IMR-90 (cell line): ENCODE data around the gene ERC2. TPM values are rescaled to one million over a fixed set of nuclear protein-coding genes. Genes with fewer than 3 reads are reported as not detected.
A peak's percentile ranks its signal among the peaks of the same experiment; 100 is the strongest.

Experiments
- ATAC-seq: fragments of 200-7000 bp; cut with Tn5 transposase; 2 replicates; pipeline ENCODE4 v1.9.1; 2020; ENCODE audit warnings: low read depth, mild to moderate bottlenecking, moderate library complexity
- BruUV-seq: library from RNA; stranded (reverse); fragments of 400-500 nt; replicated peaks from 2 replicates; lab custom pipeline; 2021; lab: Mats Ljungman, UMichigan
- CTCF ChIA-PET: fragments of 300-600 bp; formaldehyde crosslinking; extraction: SDS; loops from one replicate; lab custom pipeline; 2021; ENCODE audit warnings: antibody characterized with exemption; lab: Yijun Ruan, JAX
- POLR2A ChIA-PET: fragments of 300-600 bp; sonication (Branson Sonifier 250); formaldehyde crosslinking; loops from one replicate; lab custom pipeline; 2022; ENCODE audit warnings: antibody characterized with exemption; ENCODE audit not compliant: unreplicated experiment; lab: Charles Lee
- DNase-seq: peaks from one replicate; pipeline ENCODE4 v3.0.0; 2013
- H2AFZ ChIP-seq: replicated peaks from 2 replicates; pipeline ENCODE3; 2013; ENCODE audit warnings: low read length, mild to moderate bottlenecking; ENCODE audit not compliant: poor library complexity
- H2AK5ac ChIP-seq: 2 replicates; pipeline ENCODE4 v1.6.1; 2013; ENCODE audit warnings: low read depth, low read length, inconsistent platforms
- H2AK9ac ChIP-seq: replicated peaks from 2 replicates; pipeline ENCODE3; 2013; ENCODE audit warnings: mild to moderate bottlenecking, low read depth, low read length, moderate library complexity; ENCODE audit not compliant: poor library complexity
- H2BK120ac ChIP-seq: 2 replicates; pipeline ENCODE4 v1.6.1; 2013; ENCODE audit warnings: low read depth, low read length, inconsistent platforms
- H2BK15ac ChIP-seq: 3 replicates; pipeline ENCODE4 v1.6.1; 2013; ENCODE audit warnings: low read depth, low read length, inconsistent platforms
- H2BK20ac ChIP-seq: 2 replicates; pipeline ENCODE4 v1.6.1; 2013; ENCODE audit warnings: low read depth, mild to moderate bottlenecking, inconsistent platforms, low read length, moderate library complexity
- H2BK5ac ChIP-seq: 2 replicates; pipeline ENCODE4 v1.6.1; 2013; ENCODE audit warnings: mild to moderate bottlenecking, low read depth, low read length, inconsistent platforms; ENCODE audit not compliant: poor library complexity, severe bottlenecking
- H3K14ac ChIP-seq: replicated peaks from 2 replicates; pipeline ENCODE4 v1.6.1; 2013; ENCODE audit warnings: low read depth, low read length, inconsistent platforms
- H3K18ac ChIP-seq: 2 replicates; pipeline ENCODE4 v1.6.1; 2013; ENCODE audit warnings: low read depth, low read length, control low read depth
- H3K23ac ChIP-seq: 2 replicates; pipeline ENCODE4 v1.6.1; 2013; ENCODE audit warnings: low read depth, low read length, inconsistent platforms
- H3K27ac ChIP-seq: 2 replicates; pipeline ENCODE4 v1.5.1; 2013; ENCODE audit warnings: mild to moderate bottlenecking, control low read depth, low read length; ENCODE audit not compliant: insufficient read depth
- H3K27me3 ChIP-seq: 2 replicates; pipeline ENCODE4 v1.6.1; 2013; ENCODE audit warnings: low read length; ENCODE audit not compliant: control insufficient read depth, insufficient read depth
- H3K36me3 ChIP-seq: 2 replicates; pipeline ENCODE4 v1.6.1; 2013; ENCODE audit warnings: low read length, mixed read lengths; ENCODE audit not compliant: control insufficient read depth, insufficient read depth
- H3K4ac ChIP-seq: 2 replicates; pipeline ENCODE4 v1.6.1; 2013; ENCODE audit warnings: low read depth, low read length, inconsistent platforms
- H3K4me1 ChIP-seq: 2 replicates; pipeline ENCODE4 v1.6.1; 2013; ENCODE audit warnings: low read length, mixed read lengths; ENCODE audit not compliant: control insufficient read depth, insufficient read depth
- H3K4me2 ChIP-seq: 2 replicates; pipeline ENCODE4 v1.6.1; 2013; ENCODE audit warnings: low read depth, mild to moderate bottlenecking, control low read depth, low read length, moderate library complexity
- H3K4me3 ChIP-seq: 2 replicates; pipeline ENCODE4 v1.5.1; 2013; ENCODE audit warnings: low read depth, mild to moderate bottlenecking, control low read depth, low read length, moderate library complexity; ENCODE audit not compliant: insufficient read depth
- H3K56ac ChIP-seq: 2 replicates; pipeline ENCODE4 v1.6.1; 2013; ENCODE audit warnings: low read length, inconsistent platforms; ENCODE audit not compliant: insufficient read depth; ENCODE audit errors: extremely low read depth
- H3K79me1 ChIP-seq, 2 experiments: 2 replicates each; pipeline ENCODE4 v1.6.1; 2013; ENCODE audit warnings: low read length in 2 of 2, inconsistent platforms in 1 of 2, low read depth in 1 of 2
- H3K9ac ChIP-seq: 2 replicates; pipeline ENCODE4 v1.6.1; 2013; ENCODE audit warnings: low read depth, low read length, control low read depth
- H3K9me1 ChIP-seq: 2 replicates; pipeline ENCODE4 v1.6.1; 2013; ENCODE audit warnings: low read length, inconsistent platforms; ENCODE audit not compliant: insufficient read depth
- H3K9me3 ChIP-seq: 2 replicates; pipeline ENCODE4 v1.6.1; 2013; ENCODE audit warnings: low read length; ENCODE audit not compliant: control insufficient read depth, insufficient read depth
- H4K20me1 ChIP-seq: 2 replicates; pipeline ENCODE4 v1.6.1; 2013; ENCODE audit warnings: low read length, inconsistent platforms; ENCODE audit not compliant: insufficient read depth
- H4K5ac ChIP-seq: 2 replicates; pipeline ENCODE4 v1.6.1; 2013; ENCODE audit warnings: mild to moderate bottlenecking, low read depth, low read length, control low read depth
- H4K8ac ChIP-seq, 2 experiments: 2 replicates each; pipeline ENCODE4 v1.6.1; 2013; ENCODE audit warnings: low read depth in 2 of 2, low read length in 2 of 2, control low read depth in 1 of 2, inconsistent platforms in 1 of 2
- H4K91ac ChIP-seq: 2 replicates; pipeline ENCODE4 v1.6.1; 2013; ENCODE audit warnings: low read depth, low read length, inconsistent platforms; ENCODE audit not compliant: insufficient read depth
- BHLHE40 ChIP-seq: fragments of 150-350 bp; IDR thresholded peaks from 2 replicates; pipeline ENCODE4 v1.6.1; 2016; ENCODE audit warnings: mild to moderate bottlenecking, low read depth, low read length
- RAD21 ChIP-seq: IDR thresholded peaks from 2 replicates; pipeline ENCODE4 v1.6.1; 2012; ENCODE audit warnings: low read length, improper control_type of control experiment
- RCOR1 ChIP-seq: IDR thresholded peaks from 2 replicates; pipeline ENCODE4 v1.6.1; 2012; ENCODE audit warnings: mild to moderate bottlenecking, low read length, improper control_type of control experiment; ENCODE audit not compliant: insufficient replicate concordance
- WGBS, 2 experiments: methylation state at CpG; one replicate each; pipeline versions ENCODE4 v1.1.5 to v1.1.7; 2013; ENCODE audit warnings: missing lambda C conversion rate in 2 of 2; ENCODE audit not compliant: insufficient read length in 1 of 2; ENCODE audit errors: extremely low coverage in 2 of 2; 5-methylcytosine and 5-hydroxymethylcytosine counted together
- dilution Hi-C: fragments of 300-500 bp; cut with HindIII; formaldehyde crosslinking; loops from one replicate; pipeline ENCODE4 v1.14.3; 2018; ENCODE audit warnings: low sequenced_read_pairs; ENCODE audit not compliant: unreplicated experiment
- in situ Hi-C: fragments of 300-500 bp; cut with MboI; formaldehyde crosslinking; loops from 3 replicates; pipeline ENCODE4 v1.14.3; 2019; ENCODE audit warnings: low sequenced_read_pairs, inconsistent platforms, mixed read lengths
- intact Hi-C: fragments of 100-400 bp; cut with micrococcal nuclease; formaldehyde crosslinking; loops from 2 replicates; pipeline ENCODE4 v1.10.0; 2022
- polyA plus RNA-seq, 3 experiments: library from polyadenylated mRNA; depleted of rRNA; stranded (reverse); fragments of >200 nt; gene quantifications; 2 replicates each; pipeline ENCODE4 v1.2.3, GENCODE V29; 2012; ENCODE audit warnings: low replicate concordance in 1 of 3
- total RNA-seq: library from RNA; depleted of rRNA; stranded (reverse); fragments of >200 nt; gene quantifications from 2 replicates; pipeline ENCODE4 v1.2.3, GENCODE V29; 2012
- TF ChIP-seq, protein P1 (sequence below): conservative IDR thresholded peaks from 2 replicates; pipeline ENCODE4 v1.5.1; 2012; ENCODE audit warnings: mild to moderate bottlenecking, low read depth, low read length, improper control_type of control experiment

The ERC2 gene
- total and polyA plus RNA-seq, 2 of the 4 experiments (the other 2 are of a cell fraction): 0.17 to 0.18 TPM

GRCh38 chr3:55906896-55907295, 561.4 kb downstream of the ERC2 start:
- Histone ChIP-seq H4K91ac (no peak overlapping the region), H3K9me3 (no peaks in the 10 kb centered on the region), H3K14ac (no peak overlapping the region), H2BK120ac (no peak overlapping the region), H2AK5ac (no peak overlapping the region), H3K4me1 (no peaks in the 10 kb centered on the region), H3K27ac (no peak overlapping the region), H3K79me1 (no peaks in the 10 kb centered on the region), H3K4me3 (no peak overlapping the region), H2BK15ac (no peak overlapping the region), H3K9me1 (no peaks in the 10 kb centered on the region), H3K9ac (no peak overlapping the region), H3K18ac (no peak overlapping the region), H2BK5ac (no peak overlapping the region), H3K4ac (no peak overlapping the region), H2AK9ac (no peak overlapping the region), H2BK20ac (no peak overlapping the region), H4K8ac (no peak overlapping the region), H3K36me3 (no peaks in the 10 kb centered on the region), H3K56ac (no peak overlapping the region), H3K4me2 (no peak overlapping the region), H4K20me1 (no peaks in the 10 kb centered on the region), H3K27me3 (peaks cover 7% of the 10 kb centered on the region), H4K5ac (no peak overlapping the region), H3K23ac (no peak overlapping the region), H2AFZ (no peak overlapping the region)
- BruUV-seq: no TSS peak
- TF ChIP-seq RCOR1: no peak
- no peak for TF ChIP-seq BHLHE40
- no peak for TF ChIP-seq RAD21
- TF ChIP-seq, protein P1, sequence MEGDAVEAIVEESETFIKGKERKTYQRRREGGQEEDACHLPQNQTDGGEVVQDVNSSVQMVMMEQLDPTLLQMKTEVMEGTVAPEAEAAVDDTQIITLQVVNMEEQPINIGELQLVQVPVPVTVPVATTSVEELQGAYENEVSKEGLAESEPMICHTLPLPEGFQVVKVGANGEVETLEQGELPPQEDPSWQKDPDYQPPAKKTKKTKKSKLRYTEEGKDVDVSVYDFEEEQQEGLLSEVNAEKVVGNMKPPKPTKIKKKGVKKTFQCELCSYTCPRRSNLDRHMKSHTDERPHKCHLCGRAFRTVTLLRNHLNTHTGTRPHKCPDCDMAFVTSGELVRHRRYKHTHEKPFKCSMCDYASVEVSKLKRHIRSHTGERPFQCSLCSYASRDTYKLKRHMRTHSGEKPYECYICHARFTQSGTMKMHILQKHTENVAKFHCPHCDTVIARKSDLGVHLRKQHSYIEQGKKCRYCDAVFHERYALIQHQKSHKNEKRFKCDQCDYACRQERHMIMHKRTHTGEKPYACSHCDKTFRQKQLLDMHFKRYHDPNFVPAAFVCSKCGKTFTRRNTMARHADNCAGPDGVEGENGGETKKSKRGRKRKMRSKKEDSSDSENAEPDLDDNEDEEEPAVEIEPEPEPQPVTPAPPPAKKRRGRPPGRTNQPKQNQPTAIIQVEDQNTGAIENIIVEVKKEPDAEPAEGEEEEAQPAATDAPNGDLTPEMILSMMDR: no peak
- CTCF ChIA-PET: no interaction called here
- POLR2A ChIA-PET: no interaction called here
- dilution Hi-C loops: no loop called here
- DNase-seq: peak; percentile 12
- ATAC-seq: no peak
- intact Hi-C loops: no loop called here
- WGBS, 2 experiments: no CpG with 5 or more reads among the region's 3 CpGs
- in situ Hi-C loops: no loop called here
